GM21619 (cell line): ENCODE data around the gene CORO1C.

Source experiments
- ATAC-seq: cut with Tn5 transposase; IDR thresholded peaks from one replicate; pipeline ENCODE4 v1.9.1; 2021; ENCODE audit not compliant: unreplicated experiment

Gene CORO1C

GRCh38 chr12:108653922-108654321 is 77.4 kb downstream of the CORO1C start:
- no peak for ATAC-seq

- no peak for ATAC-seq
Observed at GRCh38 chr12:108653082-108653516, 78.2 kb downstream of the CORO1C start.

GRCh38 chr12:108650083-108650482 is 81.2 kb downstream of the CORO1C start:
- no peak for ATAC-seq

- no peak for ATAC-seq
Observed at GRCh38 chr12:108649669-108650068, 81.6 kb downstream of the CORO1C start.

GRCh38 chr12:108649126-108649525 is 82.2 kb downstream of the CORO1C start:
- ATAC-seq, result no peak

- no peak for ATAC-seq
Observed at GRCh38 chr12:108648371-108648770, 82.9 kb downstream of the CORO1C start.

GRCh38 chr12:108647585-108648287 is 83.6 kb downstream of the CORO1C start:
- no peak for ATAC-seq

GRCh38 chr12:108646600-108647579 is 84.4 kb downstream of the CORO1C start:
- no peak for ATAC-seq

- ATAC-seq, result no peak
Observed at GRCh38 chr12:108645686-108646599, 85.4 kb downstream of the CORO1C start.

- no peak for ATAC-seq
Observed at GRCh38 chr12:108644811-108645120, 86.6 kb downstream of the CORO1C start.

- ATAC-seq, result no peak
Observed at GRCh38 chr12:108643941-108644810, 87.1 kb downstream of the CORO1C start.

GRCh38 chr12:108642899-108643654 is 88.2 kb downstream of the CORO1C start:
- no peak for ATAC-seq

- ATAC-seq, result no peak
Observed at GRCh38 chr12:108642269-108642870, 88.9 kb downstream of the CORO1C start.

GRCh38 chr12:108641446-108642268 is 89.7 kb downstream of the CORO1C start:
- no peak for ATAC-seq

GRCh38 chr12:108640802-108641445 is 90.4 kb downstream of the CORO1C start:
- ATAC-seq, result no peak

GRCh38 chr12:108638997-108639822 is 92.1 kb downstream of the CORO1C start:
- ATAC-seq, result no peak
